Choroid plexus epithelial cell (primary cell): ENCODE results near the gene CEP20.

Experiments used
- DNase-seq: peaks from one replicate; pipeline ENCODE4 v3.0.0-alpha.2; 2010; ENCODE audit warnings: low read depth
- H3K4me3 ChIP-seq: 2 replicates; pipeline ENCODE4 v1.5.1; 2011; ENCODE audit warnings: low read depth, mild to moderate bottlenecking, control low read depth, low read length, moderate library complexity
- CTCF ChIP-seq: conservative IDR thresholded peaks from 2 replicates; pipeline ENCODE4 v1.5.1; 2011; ENCODE audit warnings: low read depth, mild to moderate bottlenecking, control low read depth, inconsistent platforms, low read length, moderate library complexity

Gene CEP20

GRCh38 chr16:15834502-15834901, 53.9 kb downstream of the CEP20 start:
- TF ChIP-seq CTCF, result no peak
- H3K4me3 ChIP-seq, result no peak overlapping the region
- no peak for DNase-seq

DNA sequence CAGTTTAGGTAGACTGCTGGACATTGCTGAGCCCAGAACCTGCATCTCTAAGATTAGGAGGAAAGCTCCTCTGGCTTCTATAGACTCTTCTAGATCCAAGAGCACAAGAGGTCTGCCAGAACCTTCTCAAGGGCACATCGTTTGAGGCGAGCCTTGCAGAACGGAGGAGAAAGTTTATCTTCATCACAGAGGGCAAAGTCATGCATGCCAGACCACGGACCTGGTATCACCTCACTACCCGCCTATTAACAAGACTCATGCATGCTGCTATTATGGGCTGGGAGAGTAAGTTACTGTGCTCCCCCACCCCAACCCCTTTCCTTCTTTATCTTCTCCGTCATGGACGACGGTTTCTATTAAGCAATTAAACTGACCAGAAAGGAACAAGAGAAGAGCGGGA, 54.9 kb downstream of the CEP20 start:
- no peak for TF ChIP-seq CTCF
- H3K4me3 ChIP-seq, result no peak overlapping the region
- DNase-seq, result no peak

- H3K4me3 ChIP-seq, result no peak overlapping the region
- no peak for TF ChIP-seq CTCF
- no peak for DNase-seq
These were observed 56.2 kb downstream of the CEP20 start for GRCh38 chr16:15832241-15832640.

- no peak for DNase-seq
- no peak overlapping the region for H3K4me3 ChIP-seq
- no peak for TF ChIP-seq CTCF
These were observed 57.5 kb downstream of the CEP20 start for GRCh38 chr16:15830832-15831451.

DNA sequence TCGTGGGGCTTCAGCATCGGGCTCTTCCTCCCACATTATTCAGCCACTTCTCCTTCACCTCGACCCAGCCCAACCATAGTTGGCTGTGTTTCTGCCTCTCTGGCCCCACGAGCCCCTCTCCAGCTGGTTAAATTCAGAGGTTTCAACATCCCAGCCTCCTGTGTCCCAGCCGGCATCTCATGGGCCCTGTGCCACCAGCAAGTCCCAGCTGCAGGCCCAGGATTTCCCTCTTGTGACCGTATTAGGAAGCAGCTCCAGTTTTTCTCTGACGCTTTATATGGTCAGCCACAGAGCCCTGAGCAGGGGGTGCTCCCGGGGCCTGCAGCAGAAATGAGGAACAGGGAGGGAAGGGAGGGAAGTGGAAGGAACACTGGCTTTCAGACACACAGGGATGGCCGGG, 58.9 kb downstream of the CEP20 start:
- H3K4me3 ChIP-seq, result no peak overlapping the region
- no peak for TF ChIP-seq CTCF
- DNase-seq, result peak; percentile 9

- DNase-seq, result no peak
- H3K4me3 ChIP-seq, result no peak overlapping the region
- TF ChIP-seq CTCF, result no peak
These were observed 60.6 kb downstream of the CEP20 start for GRCh38 chr16:15827709-15828343.

- no peak for TF ChIP-seq CTCF
- no peak overlapping the region for H3K4me3 ChIP-seq
- DNase-seq, result no peak
These were observed 61.1 kb downstream of the CEP20 start for GRCh38 chr16:15827299-15827698.
